Endothelial cell of umbilical vein (primary cell): ENCODE data around the gene PECR. TPM values are rescaled to one million over a fixed set of nuclear protein-coding genes. Genes with fewer than 3 reads are reported as not detected.

Experiments used
- BruUV-seq: library from RNA; stranded (reverse); fragments of 400-500 nt; replicated peaks from 2 replicates; lab custom pipeline; 2021; lab: Mats Ljungman, UMichigan
- CTCF ChIA-PET: fragments of 300-600, 350-600 bp; sonication (Branson Sonifier 250); formaldehyde crosslinking; loops from one replicate; lab custom pipeline; 2021; ENCODE audit warnings: antibody characterized with exemption, inconsistent platforms; lab: Charles Lee
- POLR2A ChIA-PET: fragments of 300-600, 350-600 bp; sonication (Branson Sonifier 250); formaldehyde crosslinking; loops from one replicate; lab custom pipeline; 2021; ENCODE audit warnings: antibody characterized with exemption, inconsistent platforms; lab: Charles Lee
- DNase-seq: peaks from one replicate; pipeline ENCODE4 v3.0.0-alpha.2; 2011; ENCODE audit warnings: low read depth, low spot score
- FAIRE-seq: peaks from 2 replicates; lab custom pipeline; 2011; peaks lifted over from hg19 to GRCh38; lab: Jason Lieb, UNC
- H2AFZ ChIP-seq: 2 replicates; pipeline ENCODE4 v1.6.0; 2012; ENCODE audit warnings: low read depth, low read length, control low read depth, inconsistent platforms
- H3K27ac ChIP-seq: 2 replicates; pipeline ENCODE4 v1.5.1; 2011; ENCODE audit warnings: low read depth, mild to moderate bottlenecking, control low read depth, low read length, moderate library complexity; ENCODE audit not compliant: insufficient read depth
- H3K27me3 ChIP-seq, 2 experiments: 2 replicates each; pipeline versions ENCODE4 v1.6.0 to v1.6.1; 2011; ENCODE audit warnings: low read length in 2 of 2, mixed read lengths in 1 of 2; ENCODE audit not compliant: control insufficient read depth in 2 of 2, insufficient read depth in 2 of 2
- H3K36me3 ChIP-seq, 2 experiments: 2 replicates in 1 of 2; 3 replicates in 1 of 2; pipeline ENCODE4 v1.5.1; 2011; ENCODE audit warnings: low read length in 2 of 2, mild to moderate bottlenecking in 1 of 2, moderate library complexity in 1 of 2; ENCODE audit not compliant: control insufficient read depth in 2 of 2, insufficient read depth in 2 of 2; ENCODE audit errors: extremely low read depth in 1 of 2
- H3K4me1 ChIP-seq: 3 replicates; pipeline ENCODE4 v1.5.1; 2011; ENCODE audit warnings: mild to moderate bottlenecking, low read length; ENCODE audit not compliant: control insufficient read depth, insufficient read depth; ENCODE audit errors: extremely low read depth
- H3K4me2 ChIP-seq: 2 replicates; pipeline ENCODE4 v1.6.1; 2011; ENCODE audit warnings: low read length, control low read depth, mixed read lengths; ENCODE audit not compliant: insufficient read depth
- H3K4me3 ChIP-seq, 3 experiments: fragments of 200-600 bp in 1 of 3; sonication (generic), shearing (Covaris generic) in 1 of 3; replicated peaks in 1 of 3; 2 replicates each; pipeline ENCODE4 v1.5.1; 2011 to 2016; ENCODE audit warnings: control low read depth in 3 of 3, low read length in 3 of 3, mild to moderate bottlenecking in 2 of 3, inconsistent platforms in 1 of 3, low read depth in 1 of 3, moderate library complexity in 1 of 3; ENCODE audit not compliant: insufficient read depth in 1 of 3
- H3K79me2 ChIP-seq: 2 replicates; pipeline ENCODE4 v1.6.0; 2012; ENCODE audit warnings: low read length, inconsistent platforms; ENCODE audit not compliant: control insufficient read depth, insufficient read depth
- H3K9ac ChIP-seq: replicated peaks from 2 replicates; pipeline ENCODE3; 2011; ENCODE audit warnings: low read length, control low read depth; ENCODE audit not compliant: insufficient read depth; ENCODE audit errors: extremely low read depth
- H3K9me1 ChIP-seq: replicated peaks from 3 replicates; pipeline ENCODE4 v1.6.0; 2011; ENCODE audit warnings: mild to moderate bottlenecking, low read length; ENCODE audit not compliant: control insufficient read depth, insufficient read depth; ENCODE audit errors: extremely low read depth
- H3K9me3 ChIP-seq: replicated peaks from 2 replicates; pipeline ENCODE4 v1.5.1; 2012; ENCODE audit warnings: low read length, inconsistent platforms; ENCODE audit not compliant: control insufficient read depth, insufficient read depth
- H4K20me1 ChIP-seq: replicated peaks from 2 replicates; pipeline ENCODE3; 2011; ENCODE audit warnings: mild to moderate bottlenecking, low read length; ENCODE audit not compliant: control insufficient read depth, insufficient read depth; ENCODE audit errors: extremely low read depth
- CTCF ChIP-seq, 2 donors: IDR thresholded peaks; 1 replicate in 1 of 2; 2 replicates in 1 of 2; pipeline ENCODE4 v1.5.1; 2011; ENCODE audit warnings: low read length in 2 of 2, mild to moderate bottlenecking in 2 of 2, moderate library complexity in 2 of 2, control low read depth in 1 of 2, inconsistent platforms in 1 of 2, low read depth in 1 of 2; ENCODE audit not compliant: insufficient read depth in 1 of 2; ENCODE audit errors: extremely low read depth in 1 of 2
- FOS ChIP-seq: IDR thresholded peaks from 2 replicates; pipeline ENCODE4 v1.6.1; 2011; ENCODE audit warnings: mild to moderate bottlenecking, low read length, moderate library complexity, borderline replicate concordance; ENCODE audit not compliant: insufficient read depth
- JUN ChIP-seq: IDR thresholded peaks from 2 replicates; pipeline ENCODE4 v1.6.1; 2011; ENCODE audit warnings: borderline replicate concordance, low read depth; ENCODE audit not compliant: insufficient read length, insufficient read depth
- MYC ChIP-seq: IDR thresholded peaks from one replicate; pipeline ENCODE4 v1.6.1; 2011; ENCODE audit warnings: mild to moderate bottlenecking, low read depth, low read length
- POLR2A ChIP-seq: IDR thresholded peaks from 2 replicates; pipeline ENCODE4 v1.6.1; 2012; ENCODE audit warnings: low read depth, mild to moderate bottlenecking, control low read depth, low read length
- POLR2AphosphoS5 ChIP-seq: IDR thresholded peaks from 2 replicates; pipeline ENCODE4 v1.6.1; 2012; ENCODE audit warnings: low read depth, mild to moderate bottlenecking, control low read depth, low read length, moderate library complexity; ENCODE audit not compliant: insufficient read depth
- dilution Hi-C: fragments of 300-500 bp; cut with MboI; formaldehyde crosslinking; loops from one replicate; pipeline ENCODE4 v1.15.0; 2019; ENCODE audit warnings: low sequenced_read_pairs; ENCODE audit not compliant: extremely low pct_ligation_motif_present
- intact Hi-C: fragments of 100-400 bp; cut with micrococcal nuclease; formaldehyde crosslinking; loops from one replicate; pipeline ENCODE4 v1.10.0; 2022
- polyA plus RNA-seq, 4 experiments: library from polyadenylated mRNA; depleted of rRNA in 3 of 4; stranded (reverse) in 3 of 4; unstranded in 1 of 4; fragments of >200 nt; gene quantifications; 2 replicates each; pipeline versions ENCODE4 v1.2.1 to v1.2.3, GENCODE V29; 2011 to 2012; ENCODE audit warnings: missing spikeins in 1 of 4
- total RNA-seq: library from RNA; stranded (reverse); gene quantifications from 2 replicates; pipeline ENCODE4 v1.2.3, GENCODE V29; 2021

PECR gene
- total and polyA plus RNA-seq, 2 donors (not counting 3 experiments of a cell fraction or from before 2014, with no cell fraction given) = 4.1 to 6.2 TPM

- H3K27ac ChIP-seq = no peak overlapping the region
- H3K9me3 ChIP-seq = no peaks in the 10 kb centered on the region
- POLR2A ChIA-PET = no interaction called here
- no peak overlapping the region for H3K4me2 ChIP-seq
- TF ChIP-seq POLR2AphosphoS5 (no peak), POLR2A (no peak), MYC (no peak), FOS (no peak), CTCF (IDR thresholded peaks at IDR 0.05; ENCODE audit: extremely low read depth in 1 of 2, insufficient read depth in 1 of 2, low read depth in 1 of 2, low read length in 2 of 2) (no peak), JUN (no peak)
- no peak overlapping the region for H2AFZ ChIP-seq
- H3K27me3 ChIP-seq = no peaks in the 10 kb centered on the region
- dilution Hi-C loops = no loop called here
- CTCF ChIA-PET = no interaction called here
- no peak for DNase-seq
- H3K79me2 ChIP-seq = no peaks in the 10 kb centered on the region
- BruUV-seq = no TSS peak
- no peaks in the 10 kb centered on the region for H3K4me1 ChIP-seq
- no peak overlapping the region for H3K4me3 ChIP-seq
- intact Hi-C loops = no loop called here
- no peaks in the 10 kb centered on the region for H3K9me1 ChIP-seq
- H4K20me1 ChIP-seq = no peaks in the 10 kb centered on the region
- H3K9ac ChIP-seq = no peak overlapping the region
- FAIRE-seq = peak; percentile 31
- no peaks in the 10 kb centered on the region for H3K36me3 ChIP-seq
Measured at GRCh38 chr2:216075510-216076485, 5.8 kb downstream of the PECR start.
